Measurements from ENCODE around the gene RIT2. TPM values are rescaled to one million over a fixed set of nuclear protein-coding genes. Genes with fewer than 3 reads are reported as not detected.

Gene RIT2
- total RNA-seq, 1 donor from 2014 or later = not detected

- no peaks in the 10 kb centered on the region for H3K36me3 ChIP-seq (ENCODE audit: control insufficient read depth, insufficient read depth, low read length)
- no peak overlapping the region for H3K4me3 ChIP-seq (ENCODE audit: low read depth, low read length)
- H3K27me3 ChIP-seq (ENCODE audit: control insufficient read depth, insufficient read depth, low read length) = no peaks in the 10 kb centered on the region
- no peak for TF ChIP-seq CTCF (IDR thresholded peaks at IDR 0.05; ENCODE audit: insufficient read depth, low read length, poor library complexity, severe bottlenecking)
- no peak for DNase-seq (ENCODE audit: low read depth)
These were observed 276.8 kb downstream of the RIT2 start for GRCh38 chr18:42838546-42839145.

DNA sequence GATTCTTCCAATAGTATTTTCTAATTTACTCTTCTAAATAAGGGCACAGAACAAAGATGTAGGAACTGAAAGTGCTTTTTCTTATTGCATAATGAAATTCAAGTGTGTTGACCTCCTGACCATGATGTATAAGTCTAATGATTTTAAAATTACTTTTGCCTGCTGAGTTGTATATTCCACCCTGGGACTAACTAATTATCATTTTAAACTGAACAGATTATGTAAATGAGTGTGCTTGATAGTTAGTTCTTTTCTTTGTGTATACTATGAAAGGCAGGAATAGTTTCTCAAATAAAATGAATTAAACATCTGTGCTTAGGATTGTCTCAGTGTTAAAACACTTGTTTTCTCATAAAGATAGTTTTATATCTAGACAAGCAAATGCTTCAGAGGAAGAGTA, 284.5 kb downstream of the RIT2 start:
- H3K36me3 ChIP-seq (ENCODE audit: control insufficient read depth, insufficient read depth, low read length) = no peaks in the 10 kb centered on the region
- no peak for TF ChIP-seq CTCF (IDR thresholded peaks at IDR 0.05; ENCODE audit: insufficient read depth, low read length, poor library complexity, severe bottlenecking)
- H3K4me3 ChIP-seq (ENCODE audit: low read depth, low read length) = no peak overlapping the region
- no peak for DNase-seq (ENCODE audit: low read depth)
- no peaks in the 10 kb centered on the region for H3K27me3 ChIP-seq (ENCODE audit: control insufficient read depth, insufficient read depth, low read length)

- TF ChIP-seq CTCF (IDR thresholded peaks at IDR 0.05; ENCODE audit: insufficient read depth, low read length, poor library complexity, severe bottlenecking) = no peak
- DNase-seq (ENCODE audit: low read depth) = no peak
- H3K4me3 ChIP-seq (ENCODE audit: low read depth, low read length) = no peak overlapping the region
- H3K36me3 ChIP-seq (ENCODE audit: control insufficient read depth, insufficient read depth, low read length) = no peaks in the 10 kb centered on the region
- H3K27me3 ChIP-seq (ENCODE audit: control insufficient read depth, insufficient read depth, low read length) = no peaks in the 10 kb centered on the region
These were observed 286.6 kb downstream of the RIT2 start for GRCh38 chr18:42828881-42829280.

DNA sequence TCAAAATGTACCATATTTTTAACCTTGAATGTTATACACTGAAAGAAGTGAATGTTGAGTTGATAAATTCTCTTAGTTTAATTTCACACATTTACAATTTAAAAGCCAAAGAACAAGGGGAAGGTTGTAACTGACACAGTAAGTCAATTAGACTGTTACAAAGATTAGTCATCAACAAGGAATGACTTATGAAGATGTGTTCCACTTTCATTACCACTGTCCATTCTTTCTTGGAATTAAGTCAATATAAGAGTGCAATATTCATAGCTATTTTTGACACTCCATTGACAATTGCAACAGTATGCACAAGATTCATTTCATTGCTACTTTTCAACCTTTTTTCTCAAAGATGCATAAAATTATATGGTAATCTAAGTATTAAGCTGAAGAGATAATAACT, 291.3 kb downstream of the RIT2 start:
- no peaks in the 10 kb centered on the region for H3K27me3 ChIP-seq (ENCODE audit: control insufficient read depth, insufficient read depth, low read length)
- no peaks in the 10 kb centered on the region for H3K36me3 ChIP-seq (ENCODE audit: control insufficient read depth, insufficient read depth, low read length)
- no peak for TF ChIP-seq CTCF (IDR thresholded peaks at IDR 0.05; ENCODE audit: insufficient read depth, low read length, poor library complexity, severe bottlenecking)
- DNase-seq (ENCODE audit: low read depth) = no peak
- H3K4me3 ChIP-seq (ENCODE audit: low read depth, low read length) = no peak overlapping the region

GRCh38 chr18:42822711-42823110, 292.8 kb downstream of the RIT2 start:
- no peak for DNase-seq (ENCODE audit: low read depth)
- H3K27me3 ChIP-seq (ENCODE audit: control insufficient read depth, insufficient read depth, low read length) = no peaks in the 10 kb centered on the region
- TF ChIP-seq CTCF (IDR thresholded peaks at IDR 0.05; ENCODE audit: insufficient read depth, low read length, poor library complexity, severe bottlenecking) = no peak
- no peaks in the 10 kb centered on the region for H3K36me3 ChIP-seq (ENCODE audit: control insufficient read depth, insufficient read depth, low read length)
- H3K4me3 ChIP-seq (ENCODE audit: low read depth, low read length) = no peak overlapping the region

GRCh38 chr18:42821492-42821891, 294.0 kb downstream of the RIT2 start:
- Histone ChIP-seq H3K27me3 (ENCODE audit: control insufficient read depth, insufficient read depth, low read length) (no peaks in the 10 kb centered on the region), H3K36me3 (ENCODE audit: control insufficient read depth, insufficient read depth, low read length) (no peaks in the 10 kb centered on the region), H3K4me3 (ENCODE audit: low read depth, low read length) (no peak overlapping the region)
- no peak for DNase-seq (ENCODE audit: low read depth)
- TF ChIP-seq CTCF (IDR thresholded peaks at IDR 0.05; ENCODE audit: insufficient read depth, low read length, poor library complexity, severe bottlenecking) = no peak
